Activated T-helper 1 cell treated with Interleukin-2 at 50 U/mL for 16 hours (primary cell): ENCODE results near the gene H2BK1.

Source experiments
- DNase-seq: peaks from one replicate; pipeline ENCODE4 v3.0.0-alpha.2; 2020; ENCODE audit warnings: low read depth

Gene H2BK1

DNA sequence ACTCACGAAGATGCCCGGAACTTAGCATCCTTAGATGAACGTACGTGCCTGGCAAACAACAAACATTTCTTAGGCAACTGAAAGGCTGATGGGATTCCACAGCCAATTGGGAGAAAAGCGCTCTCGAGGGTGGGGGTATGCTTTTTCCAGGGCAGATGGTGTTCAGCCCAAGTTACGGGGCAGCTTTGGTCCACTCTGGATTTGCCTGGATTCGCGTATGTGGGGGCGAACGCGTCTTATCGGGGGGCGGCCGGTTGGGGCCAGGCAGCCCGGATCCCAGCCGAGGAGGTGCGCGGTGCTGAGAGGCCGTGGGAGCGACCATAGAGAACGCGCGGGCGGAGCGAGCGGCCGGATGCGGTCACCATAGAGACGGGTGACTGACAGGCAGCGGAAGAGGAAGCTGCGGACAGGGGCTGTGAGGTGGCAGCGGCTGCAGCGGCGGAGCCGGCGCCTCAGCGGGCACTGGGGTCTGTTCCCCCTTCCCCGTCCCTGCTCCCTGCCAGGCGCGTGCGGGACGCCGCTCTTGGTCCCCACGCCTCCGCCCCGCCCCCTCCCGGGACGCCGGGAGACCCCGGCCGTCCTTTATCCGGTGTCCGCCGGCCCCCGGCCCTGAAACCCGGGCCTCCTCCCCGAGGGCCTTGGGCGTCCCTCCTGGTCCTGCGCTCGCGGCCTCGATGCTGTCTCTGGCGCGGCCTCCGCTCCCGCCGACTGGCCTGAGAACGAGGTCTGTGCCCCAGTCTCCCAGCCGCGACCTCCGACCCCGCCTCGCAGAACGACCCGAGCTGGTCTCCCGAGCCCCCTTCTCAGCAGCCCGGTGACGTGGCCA is 22.0 kb upstream of the H2BK1 start, which contains the start of gene CHPF2:
Gene CHPF2 (plus strand): TSS at position 393 of the 826 bp plus-strand sequence. CDS start 1,529 bp downstream, outside the sequence.
- DNase-seq, result peak; percentile 85

- no peak for DNase-seq
Observed at GRCh38 chr7:151231080-151231479, 20.8 kb upstream of the H2BK1 start.

GRCh38 chr7:151229249-151229648 is 19.0 kb upstream of the H2BK1 start:
- no peak for DNase-seq

DNA sequence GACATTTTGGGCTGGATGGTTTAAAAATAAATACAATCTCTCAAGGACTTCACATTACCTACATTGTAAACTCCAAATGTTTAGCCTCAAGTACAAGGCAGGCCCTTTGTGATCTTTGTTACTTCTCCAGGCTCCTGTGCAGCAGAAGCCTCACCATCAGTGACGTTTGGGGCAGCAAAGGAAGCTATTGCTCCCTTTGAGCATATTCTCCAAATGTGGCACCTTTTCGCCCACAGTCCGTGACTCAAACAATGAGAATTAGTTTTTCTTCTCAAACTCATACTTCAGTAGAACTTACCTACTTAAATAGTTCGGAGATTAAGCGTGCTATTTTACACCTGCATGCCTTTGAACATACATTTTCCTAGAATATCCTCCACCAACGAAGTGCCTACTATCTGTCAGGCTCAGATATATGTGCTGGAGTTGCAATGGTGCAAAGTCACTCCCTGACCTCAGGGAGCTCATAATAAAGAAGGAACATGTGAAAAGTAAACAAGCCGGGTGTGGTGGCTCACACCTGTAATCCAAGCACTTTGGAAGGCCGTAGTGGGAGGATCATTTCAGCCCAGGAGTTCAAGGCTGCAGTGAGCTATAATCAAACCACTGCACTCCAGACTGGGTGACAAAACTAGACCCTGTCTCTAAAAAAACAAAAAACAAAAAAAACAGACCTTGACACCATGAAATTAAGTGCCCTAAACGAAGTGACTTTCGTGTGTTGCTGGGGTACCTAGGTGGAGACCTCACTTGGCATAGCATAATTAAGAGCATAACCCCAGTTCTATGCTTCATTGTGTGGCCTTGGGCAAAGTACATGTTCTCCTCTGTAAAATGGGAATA is 18.0 kb upstream of the H2BK1 start:
- DNase-seq, result no peak

DNA sequence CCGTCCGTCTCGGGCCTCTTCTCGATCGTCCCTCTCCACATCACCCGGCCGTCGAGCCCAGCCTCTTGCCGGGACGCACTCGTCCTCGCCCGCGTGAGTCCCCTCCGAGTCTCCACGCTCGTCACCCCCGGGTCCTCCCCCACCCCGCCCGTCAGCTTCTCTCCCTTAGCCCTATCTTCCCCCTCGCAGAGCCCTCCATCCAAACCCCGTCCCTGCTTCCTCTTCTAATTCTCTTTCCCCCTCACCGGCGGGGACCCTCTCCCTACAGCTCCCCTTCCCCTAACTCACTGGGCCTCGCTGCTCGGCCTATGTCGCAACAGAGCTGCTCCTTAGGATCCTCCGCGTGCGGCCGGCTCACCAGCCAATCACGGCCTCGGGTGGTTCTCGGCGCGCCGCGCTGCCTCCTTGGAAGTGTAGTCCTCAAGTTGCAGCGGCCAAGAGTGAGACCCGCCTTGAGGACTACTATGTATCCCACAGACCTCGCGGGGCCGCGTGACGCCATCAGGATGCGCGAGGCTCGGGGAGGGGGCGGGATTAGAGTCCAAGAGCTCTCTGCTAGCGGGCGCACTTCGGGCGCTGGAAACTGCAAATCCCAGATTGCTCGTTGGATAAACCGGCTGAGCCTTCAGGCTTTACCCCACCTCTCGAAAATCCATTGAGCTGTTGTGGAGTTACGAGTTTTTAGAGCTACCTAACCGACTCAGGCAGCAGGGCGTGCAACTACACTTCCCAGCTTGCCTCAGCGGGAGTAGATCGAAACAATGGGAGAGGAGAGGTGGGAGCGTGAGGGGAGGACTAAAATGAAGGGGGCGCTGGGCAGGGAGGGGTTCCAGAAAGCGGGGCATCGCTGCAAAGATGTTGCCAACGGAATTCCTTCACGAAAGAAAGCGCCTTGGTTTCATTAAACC is 16.8 kb upstream of the H2BK1 start, which contains the start of gene ABCF2:
Gene ABCF2 (minus strand): TSS at position 331 of the 908 bp plus-strand sequence. CDS start 747 bp downstream, outside the sequence.
- DNase-seq, result peak; percentile 95

- no peak for DNase-seq
Observed at GRCh38 chr7:151226560-151226874, 16.2 kb upstream of the H2BK1 start.

- DNase-seq, result no peak
Observed at GRCh38 chr7:151225948-151226510, 15.7 kb upstream of the H2BK1 start.

DNA sequence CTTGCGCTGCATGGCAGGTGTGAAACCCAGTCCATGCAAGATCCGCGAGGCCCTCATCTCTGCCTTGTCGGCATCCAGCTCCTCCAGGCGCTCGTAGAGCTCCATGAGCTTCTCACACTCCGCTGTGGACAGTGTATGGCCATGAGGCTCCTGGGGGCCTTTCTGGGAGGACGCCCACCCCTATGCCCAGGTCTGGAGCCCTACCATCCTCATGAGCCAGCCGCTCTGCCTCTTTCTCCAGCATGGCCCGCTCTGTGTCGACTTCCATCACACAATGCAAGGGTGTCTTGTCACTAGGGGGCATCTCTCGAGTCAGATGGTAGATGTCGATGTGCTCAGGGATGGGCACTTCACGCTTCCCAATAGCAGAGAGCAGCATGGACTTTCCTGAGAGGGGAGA is 13.4 kb upstream of the H2BK1 start:
- no peak for DNase-seq

- DNase-seq, result no peak
Observed at GRCh38 chr7:151218170-151218569, 7.9 kb upstream of the H2BK1 start.

- DNase-seq, result no peak
Observed at GRCh38 chr7:151215396-151215795, 5.1 kb upstream of the H2BK1 start.

GRCh38 chr7:151213826-151214225 is 3.5 kb upstream of the H2BK1 start:
- no peak for DNase-seq

DNA sequence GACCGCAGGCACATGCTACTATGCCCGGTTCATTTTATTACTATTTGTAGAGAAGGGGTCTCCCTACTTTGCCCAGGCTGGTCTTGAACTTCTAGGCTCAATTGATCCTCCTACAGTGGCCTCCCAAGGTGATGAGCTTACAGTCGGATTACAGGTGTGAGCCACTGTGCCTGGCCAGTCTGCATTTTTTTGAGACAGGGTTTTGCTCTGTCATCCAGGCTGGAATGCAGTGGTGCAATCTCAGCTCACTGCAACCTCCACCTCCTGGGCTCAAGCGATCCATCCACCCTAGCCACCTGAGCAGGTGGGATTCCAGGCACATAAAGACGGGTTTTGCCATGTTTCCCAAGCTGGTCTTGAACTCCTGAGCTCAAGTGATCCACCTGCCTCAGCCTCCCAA is 2.3 kb upstream of the H2BK1 start:
- DNase-seq, result no peak

- DNase-seq, result no peak
Observed at GRCh38 chr7:151211155-151211772, 976 bp upstream of the H2BK1 start.

DNA sequence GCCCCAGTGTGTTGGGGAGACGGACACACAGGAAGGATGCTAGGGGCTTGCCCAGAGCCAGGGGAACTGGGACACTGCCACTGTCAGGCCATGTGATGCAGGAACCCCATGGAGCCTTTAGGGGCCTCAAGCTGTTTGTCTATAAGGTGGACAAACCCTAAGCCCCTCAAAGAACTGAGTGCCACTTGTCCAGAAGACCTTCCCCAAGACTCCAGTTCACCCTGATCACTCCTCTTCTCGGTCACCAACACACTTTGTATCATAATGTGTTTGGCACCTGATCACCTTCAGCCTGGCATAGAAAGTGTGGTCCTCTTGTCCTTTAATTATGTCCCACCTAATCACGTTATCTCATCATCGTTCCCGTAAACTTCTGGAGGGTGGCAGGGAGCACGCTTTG is 700 bp downstream of the H2BK1 start:
- DNase-seq, result no peak

GRCh38 chr7:151208253-151208862 is 1.9 kb downstream of the H2BK1 start:
- no peak for DNase-seq

- DNase-seq, result no peak
Observed at GRCh38 chr7:151207804-151208203, 2.5 kb downstream of the H2BK1 start.

DNA sequence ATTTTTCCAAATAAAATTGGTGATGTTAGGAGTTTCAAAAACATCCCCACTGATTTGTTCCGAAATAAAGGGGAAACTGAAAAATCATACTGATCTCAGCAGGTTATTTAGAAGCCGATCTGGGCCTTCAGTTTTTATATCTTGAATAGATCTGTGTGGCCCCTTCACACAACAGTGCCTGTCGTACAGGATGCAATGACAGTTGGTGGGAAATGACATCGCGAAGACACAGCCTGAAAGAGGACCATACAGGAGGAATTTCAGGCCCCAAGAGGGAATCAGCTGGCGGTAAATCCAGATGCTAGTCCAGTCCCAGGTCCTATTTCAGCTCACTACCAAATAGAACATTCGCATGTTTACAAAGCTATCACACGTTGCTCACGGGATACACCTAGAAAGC is 3.0 kb downstream of the H2BK1 start:
- DNase-seq, result no peak

GRCh38 chr7:151206914-151207313 is 3.4 kb downstream of the H2BK1 start:
- no peak for DNase-seq

DNA sequence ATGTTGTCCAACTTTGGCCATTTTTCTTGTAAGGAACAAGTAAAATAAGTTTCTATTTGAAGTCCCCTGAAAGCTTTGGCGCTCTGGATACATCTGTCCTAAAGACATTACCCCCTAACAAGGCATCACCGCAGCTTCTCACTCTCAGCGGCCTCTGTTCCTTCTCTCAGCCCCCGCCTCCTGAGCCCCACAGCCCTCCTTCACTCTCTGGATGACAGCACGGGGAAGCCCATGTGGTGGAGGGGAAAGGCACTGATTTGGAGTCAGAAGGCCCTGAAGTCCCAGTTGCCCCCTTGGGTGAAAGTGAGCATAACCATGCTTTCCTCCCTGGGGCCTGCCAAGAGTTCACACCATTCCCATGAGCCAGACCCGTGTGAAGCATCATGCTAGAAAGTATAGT is 4.6 kb downstream of the H2BK1 start:
- no peak for DNase-seq

- no peak for DNase-seq
Observed at GRCh38 chr7:151204383-151205032, 5.8 kb downstream of the H2BK1 start.
